Activated T-cell treated with anti-CD3 and anti-CD28 coated beads for 1 hour (primary cell): ENCODE results near the gene HLF.

Source experiments
- DNase-seq: peaks from one replicate; pipeline ENCODE4 v3.0.0-alpha.2; 2020; ENCODE audit warnings: low read depth

The HLF gene

DNA sequence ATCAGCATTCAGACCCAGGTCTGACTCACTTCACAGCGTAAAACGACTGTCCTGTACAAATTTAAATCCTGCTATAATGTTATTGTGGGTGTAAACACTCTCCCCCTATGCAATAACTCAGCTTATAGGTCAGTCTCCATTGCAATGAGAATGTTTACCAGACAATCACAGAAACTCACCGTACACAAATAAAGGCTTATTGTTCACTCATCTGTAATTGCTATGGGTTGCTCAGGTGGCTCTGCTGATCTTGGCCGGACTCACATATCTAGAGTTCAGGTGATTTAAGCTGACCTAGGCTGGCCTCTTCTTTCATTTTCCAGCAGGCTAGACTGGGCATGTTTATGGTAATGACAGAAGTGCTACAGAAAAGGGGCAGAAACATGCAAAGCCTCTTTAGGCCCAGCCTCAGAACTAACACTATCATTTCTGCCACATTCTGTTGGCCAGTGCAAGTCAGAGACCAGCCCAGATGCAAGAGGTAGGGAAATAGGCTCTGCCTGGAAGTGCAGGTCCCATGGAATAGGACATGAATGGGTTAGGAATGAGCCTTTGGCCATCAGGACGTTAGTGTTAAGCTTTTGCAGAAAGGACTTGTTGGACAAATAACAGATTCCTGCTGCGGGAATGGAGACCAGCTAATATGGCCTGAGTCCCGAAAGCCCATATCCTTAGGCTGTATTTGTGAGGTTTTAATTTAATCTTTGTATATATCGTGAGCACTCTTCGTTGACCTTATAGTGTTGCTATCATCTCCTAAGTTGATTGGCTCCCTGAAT lies 44.0 kb downstream of the HLF start:
- no peak for DNase-seq

GRCh38 chr17:55311767-55312375 lies 47.1 kb downstream of the HLF start:
- DNase-seq: no peak

- no peak for DNase-seq
Observed at GRCh38 chr17:55312852-55313251, 48.1 kb downstream of the HLF start.

DNA sequence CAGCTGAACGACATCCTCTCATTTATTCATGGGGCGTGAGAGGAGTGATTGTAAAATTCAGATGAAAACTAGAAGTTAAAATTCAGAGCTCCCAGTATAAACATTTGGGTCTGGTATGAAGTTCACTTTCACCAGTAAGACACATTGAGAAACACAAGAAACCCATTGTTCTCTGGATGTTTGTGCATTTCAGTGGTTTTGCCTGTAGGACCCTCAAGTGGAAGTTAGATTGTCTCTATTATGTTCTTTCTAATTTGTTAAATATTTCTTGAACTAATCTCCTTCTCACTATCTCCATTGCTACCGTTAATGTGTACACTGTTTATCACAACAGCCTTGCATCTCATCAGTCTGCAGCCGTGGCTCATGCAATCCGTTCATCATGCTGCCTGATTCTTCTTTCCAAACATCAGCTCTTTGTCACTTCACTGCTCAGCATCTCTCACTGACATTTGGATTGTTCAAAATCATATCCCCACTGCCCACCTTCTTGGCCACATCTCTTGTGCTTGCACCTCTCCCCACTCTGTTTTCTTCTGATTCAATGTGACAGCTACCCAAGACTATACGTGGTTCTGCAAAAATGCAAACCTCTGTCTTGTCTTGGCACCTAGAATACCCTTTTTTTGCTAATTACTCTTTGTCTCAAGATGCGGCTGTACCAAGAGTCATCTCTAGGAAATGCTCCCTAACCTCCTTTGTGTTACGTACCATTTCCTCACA lies 49.5 kb downstream of the HLF start:
- no peak for DNase-seq

DNA sequence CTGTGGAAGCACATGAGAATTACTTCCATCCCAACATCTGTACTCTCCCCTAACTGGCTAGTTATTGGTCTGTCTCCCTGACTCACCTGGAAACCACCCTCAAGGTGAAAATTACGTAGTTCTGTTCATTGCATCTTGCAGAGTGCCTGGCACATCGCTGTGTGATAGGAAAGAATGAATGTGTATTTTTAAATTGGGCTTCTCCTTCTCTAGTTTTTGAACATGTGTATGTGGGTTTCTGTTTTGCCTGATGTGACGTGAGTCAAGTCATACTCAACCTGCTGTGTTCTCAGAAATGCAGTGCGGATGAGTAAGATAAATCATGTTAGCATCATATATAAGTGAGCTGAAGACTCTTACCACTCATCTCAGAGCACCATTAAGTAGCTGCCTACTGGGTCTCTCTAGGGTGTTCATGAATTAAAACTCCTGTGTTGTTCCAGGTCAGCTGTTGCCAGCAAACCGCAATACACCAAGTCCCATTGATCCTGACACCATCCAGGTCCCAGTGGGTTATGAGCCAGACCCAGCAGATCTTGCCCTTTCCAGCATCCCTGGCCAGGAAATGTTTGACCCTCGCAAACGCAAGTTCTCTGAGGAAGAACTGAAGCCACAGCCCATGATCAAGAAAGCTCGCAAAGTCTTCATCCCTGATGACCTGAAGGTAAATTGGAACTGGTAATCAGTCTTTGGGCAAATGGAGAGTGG lies 50.2 kb downstream of the HLF start:
- no peak for DNase-seq

GRCh38 chr17:55316499-55316898 lies 51.7 kb downstream of the HLF start:
- no peak for DNase-seq

DNA sequence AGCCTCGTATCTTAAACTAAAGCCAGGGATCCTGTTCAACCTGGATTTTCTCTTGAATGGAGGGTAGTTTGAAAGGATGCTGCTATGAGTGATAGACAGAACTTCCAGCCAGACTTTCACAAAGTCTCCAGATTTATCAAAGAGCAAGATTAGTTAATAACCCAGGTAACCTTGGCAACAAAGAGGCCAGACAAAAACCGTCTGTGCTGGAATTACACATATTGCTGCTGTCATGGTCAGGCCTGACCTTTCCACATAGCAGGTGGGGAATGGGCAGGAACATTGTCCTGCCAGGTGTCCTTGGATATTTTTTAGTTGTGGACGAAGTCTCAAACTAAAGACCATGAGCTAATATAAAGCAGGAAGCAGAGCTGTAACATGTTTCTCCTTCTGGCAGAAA lies 52.5 kb downstream of the HLF start:
- no peak for DNase-seq

DNA sequence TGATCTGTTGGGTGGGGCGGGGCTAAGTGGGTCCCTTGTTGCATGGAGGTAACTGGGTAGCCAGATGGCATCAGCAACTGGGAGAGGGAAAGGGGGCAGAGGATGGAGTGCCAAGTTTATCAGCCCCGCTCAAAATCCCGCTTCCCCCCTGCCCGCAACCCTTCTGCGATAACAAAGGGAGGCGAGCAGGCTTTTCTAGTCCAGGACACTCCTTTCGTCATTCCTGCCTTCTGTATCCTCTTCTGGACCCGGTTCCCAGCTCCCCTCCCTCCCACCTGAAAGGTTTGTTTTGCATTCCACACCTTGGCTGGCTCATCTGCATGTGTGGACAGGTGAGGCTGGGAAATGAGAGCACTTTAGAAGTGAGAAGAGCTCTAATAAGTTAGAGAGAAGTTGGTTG lies 53.3 kb downstream of the HLF start:
- DNase-seq: no peak

- DNase-seq: no peak
Observed at GRCh38 chr17:55318715-55319487, 54.1 kb downstream of the HLF start.

DNA sequence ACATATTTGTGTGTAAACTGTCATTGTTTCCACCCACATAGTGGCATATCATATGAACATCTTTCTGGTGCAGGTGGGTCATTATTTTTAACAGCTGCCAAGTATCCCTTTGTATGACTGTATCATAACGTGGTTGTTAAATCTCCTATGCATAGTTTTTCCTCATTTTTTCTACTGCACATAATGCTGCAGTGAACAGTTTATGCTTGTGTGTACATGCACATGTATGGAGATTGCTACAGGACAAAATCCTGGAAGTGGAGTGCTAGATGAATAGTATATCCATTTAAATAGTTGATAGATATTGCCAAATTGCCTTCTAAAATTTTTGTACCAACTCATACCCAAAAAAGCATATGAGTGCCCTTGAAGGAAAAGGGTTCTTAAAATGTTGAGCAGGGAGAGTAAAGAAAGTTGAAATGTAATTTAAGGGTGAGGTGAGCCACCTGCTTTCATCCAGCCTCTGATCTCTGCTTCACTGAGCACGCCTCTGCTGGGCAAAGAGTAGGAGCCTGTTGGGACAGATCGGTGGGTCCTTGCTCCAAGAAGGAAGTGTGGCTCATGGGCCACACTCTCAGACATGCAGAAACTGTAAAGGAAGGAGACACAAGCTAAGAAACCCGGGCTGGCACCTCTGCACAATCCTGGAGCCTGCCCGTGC lies 55.3 kb downstream of the HLF start:
- DNase-seq: no peak

DNA sequence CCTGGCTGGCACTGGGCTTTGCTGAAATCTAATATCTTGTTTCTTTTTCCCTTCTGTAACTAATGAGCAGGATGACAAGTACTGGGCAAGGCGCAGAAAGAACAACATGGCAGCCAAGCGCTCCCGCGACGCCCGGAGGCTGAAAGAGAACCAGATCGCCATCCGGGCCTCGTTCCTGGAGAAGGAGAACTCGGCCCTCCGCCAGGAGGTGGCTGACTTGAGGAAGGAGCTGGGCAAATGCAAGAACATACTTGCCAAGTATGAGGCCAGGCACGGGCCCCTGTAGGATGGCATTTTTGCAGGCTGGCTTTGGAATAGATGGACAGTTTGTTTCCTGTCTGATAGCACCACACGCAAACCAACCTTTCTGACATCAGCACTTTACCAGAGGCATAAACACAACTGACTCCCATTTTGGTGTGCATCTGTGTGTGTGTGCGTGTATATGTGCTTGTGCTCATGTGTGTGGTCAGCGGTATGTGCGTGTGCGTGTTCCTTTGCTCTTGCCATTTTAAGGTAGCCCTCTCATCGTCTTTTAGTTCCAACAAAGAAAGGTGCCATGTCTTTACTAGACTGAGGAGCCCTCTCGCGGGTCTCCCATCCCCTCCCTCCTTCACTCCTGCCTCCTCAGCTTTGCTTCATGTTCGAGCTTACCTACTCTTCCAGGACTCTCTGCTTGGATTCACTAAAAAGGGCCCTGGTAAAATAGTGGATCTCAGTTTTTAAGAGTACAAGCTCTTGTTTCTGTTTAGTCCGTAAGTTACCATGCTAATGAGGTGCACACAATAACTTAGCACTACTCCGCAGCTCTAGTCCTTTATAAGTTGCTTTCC lies 56.0 kb downstream of the HLF start:
- DNase-seq: no peak

GRCh38 chr17:55321427-55322060 lies 56.8 kb downstream of the HLF start:
- no peak for DNase-seq

- DNase-seq: no peak
Observed at GRCh38 chr17:55322453-55322985, 57.8 kb downstream of the HLF start.

- no peak for DNase-seq
Observed at GRCh38 chr17:55323518-55324295, 58.9 kb downstream of the HLF start.

DNA sequence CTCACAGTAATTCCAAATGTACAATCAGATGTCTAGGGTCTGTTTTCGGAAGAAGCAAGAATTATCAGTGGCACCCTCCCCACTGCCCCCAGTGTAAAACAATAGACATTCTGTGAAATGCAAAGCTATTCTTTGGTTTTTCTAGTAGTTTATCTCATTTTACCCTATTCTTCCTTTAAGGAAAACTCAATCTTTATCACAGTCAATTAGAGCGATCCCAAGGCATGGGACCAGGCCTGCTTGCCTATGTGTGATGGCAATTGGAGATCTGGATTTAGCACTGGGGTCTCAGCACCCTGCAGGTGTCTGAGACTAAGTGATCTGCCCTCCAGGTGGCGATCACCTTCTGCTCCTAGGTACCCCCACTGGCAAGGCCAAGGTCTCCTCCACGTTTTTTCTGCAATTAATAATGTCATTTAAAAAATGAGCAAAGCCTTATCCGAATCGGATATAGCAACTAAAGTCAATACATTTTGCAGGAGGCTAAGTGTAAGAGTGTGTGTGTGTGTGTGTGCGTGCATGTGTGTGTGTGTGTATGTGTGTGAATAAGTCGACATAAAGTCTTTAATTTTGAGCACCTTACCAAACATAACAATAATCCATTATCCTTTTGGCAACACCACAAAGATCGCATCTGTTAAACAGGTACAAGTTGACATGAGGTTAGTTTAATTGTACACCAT lies 59.7 kb downstream of the HLF start:
- no peak for DNase-seq

- no peak for DNase-seq
Observed at GRCh38 chr17:55325406-55325805, 60.6 kb downstream of the HLF start.

DNA sequence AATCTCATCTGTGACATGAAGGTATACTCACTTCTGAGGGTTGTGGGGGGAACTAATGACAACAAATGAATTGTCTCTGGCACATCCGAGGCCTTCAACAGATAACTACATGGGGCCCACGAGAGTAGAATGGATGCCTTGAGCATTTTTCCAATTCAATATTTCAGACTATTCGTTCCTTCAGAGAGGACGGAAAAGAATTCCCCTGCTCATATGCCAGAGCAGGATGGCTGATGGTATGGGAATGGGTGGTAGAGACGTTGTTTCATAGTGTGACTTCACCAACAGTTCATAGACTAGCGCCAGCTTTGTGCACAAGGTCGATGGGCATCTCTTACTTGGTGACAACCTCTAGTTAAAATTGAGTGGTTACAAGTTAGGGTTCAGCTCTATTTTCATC lies 61.3 kb downstream of the HLF start:
- DNase-seq: no peak
